Activated CD8-positive, alpha-beta T cell treated with anti-CD3 and anti-CD28 coated beads for 36 hours (primary cell): ENCODE data around the gene CMAS. TPM values are rescaled to one million over a fixed set of nuclear protein-coding genes. Genes with fewer than 3 reads are reported as not detected.
"Not testable (repeated sequence)": the region's sequence is repeated elsewhere in the genome, so short reads cannot be mapped to it uniquely, and the experiment has no call there.

Source experiments
- ATAC-seq: fragments of 200-7000 bp; cut with Tn5 transposase; one replicate; pipeline ENCODE4 v1.10.0; 2021; ENCODE audit warnings: mild to moderate bottlenecking, moderate library complexity
- CTCF ChIA-PET: fragments of 350-600 bp; sonication (Branson Sonifier 250); formaldehyde crosslinking; loops from one replicate; lab custom pipeline; 2021; ENCODE audit warnings: antibody characterized with exemption; lab: Charles Lee
- POLR2A ChIA-PET: fragments of 350-600 bp; sonication (Branson Sonifier 250); formaldehyde crosslinking; loops from one replicate; lab custom pipeline; 2021; ENCODE audit warnings: antibody characterized with exemption; lab: Charles Lee
- DNase-seq: peaks from one replicate; pipeline ENCODE4 v3.0.0-alpha.2; 2020
- H3K27ac Mint-ChIP-seq: one replicate; pipeline ENCODE4 v1.8.0; 2021; ENCODE audit warnings: mild to moderate bottlenecking, mixed read lengths
- H3K27me3 Mint-ChIP-seq: one replicate; pipeline ENCODE4 v1.8.0; 2021; ENCODE audit warnings: mixed read lengths
- H3K36me3 Mint-ChIP-seq: one replicate; pipeline ENCODE4 v1.8.0; 2021; ENCODE audit warnings: low read depth, mixed read lengths
- H3K4me1 Mint-ChIP-seq: one replicate; pipeline ENCODE4 v1.8.0; 2021; ENCODE audit warnings: low read depth, mixed read lengths
- H3K4me3 Mint-ChIP-seq: one replicate; pipeline ENCODE4 v1.8.0; 2021; ENCODE audit warnings: mild to moderate bottlenecking, moderate library complexity, mixed read lengths
- H3K9me3 Mint-ChIP-seq: one replicate; pipeline ENCODE4 v1.8.0; 2021; ENCODE audit warnings: mixed read lengths
- CTCF ChIP-seq: fragments of 200-600 bp; IDR thresholded peaks from one replicate; pipeline ENCODE4 v1.8.0; 2022; ENCODE audit warnings: antibody characterized with exemption, mild to moderate bottlenecking
- intact Hi-C: fragments of 100-400 bp; cut with micrococcal nuclease; formaldehyde crosslinking; loops from one replicate; pipeline ENCODE4 v1.10.0; 2022
- total RNA-seq, 2 experiments: library from RNA; stranded (reverse); gene quantifications; one replicate each; pipeline ENCODE4 v1.2.3, GENCODE V29; 2021

CMAS gene
- total RNA-seq, 2 experiments from 2014 or later: 33.8 to 35.6 TPM

GRCh38 chr12:22051114-22051698 lies 5.2 kb downstream of the CMAS start:
- no peak for ATAC-seq
- H3K4me3 Mint-ChIP-seq: no peak overlapping the region
- H3K36me3 Mint-ChIP-seq: peaks cover 2% of the 10 kb centered on the region
- no peak overlapping the region for H3K27ac Mint-ChIP-seq
- ChIA-PET POLR2A (interaction anchor here (1.0 kb wide), 1 partner anchor 10 kb away, joined by 5 read pairs; no protein-coding TSS in a partner anchor), CTCF (interaction anchor here (0.7 to 1.0 kb wide), 2 partner anchors 50 to 408 kb away, joined by 3 read pairs; no protein-coding TSS in a partner anchor)
- H3K27me3 Mint-ChIP-seq: no peaks in the 10 kb centered on the region
- peaks cover 36% of the 10 kb centered on the region for H3K4me1 Mint-ChIP-seq
- DNase-seq: no peak
- H3K9me3 Mint-ChIP-seq: no peaks in the 10 kb centered on the region
- intact Hi-C loops: no loop called here
- TF ChIP-seq CTCF: no peak

- H3K4me3 Mint-ChIP-seq, H3K27ac Mint-ChIP-seq, intact Hi-C loops, CTCF ChIA-PET, DNase-seq, ATAC-seq, H3K9me3 Mint-ChIP-seq, H3K27me3 Mint-ChIP-seq: not testable (repeated sequence)
- peaks cover 26% of the 10 kb centered on the region for H3K4me1 Mint-ChIP-seq
- POLR2A ChIA-PET: interaction anchor here (0.6 kb wide), 1 partner anchor 484 kb away, joined by 4 read pairs; no protein-coding TSS in a partner anchor
- H3K36me3 Mint-ChIP-seq: peaks cover 10% of the 10 kb centered on the region
Observed at GRCh38 chr12:22052994-22053393, 7.0 kb downstream of the CMAS start.

GRCh38 chr12:22054155-22054554 lies 8.1 kb downstream of the CMAS start:
- no peak for TF ChIP-seq CTCF
- H3K9me3 Mint-ChIP-seq: no peaks in the 10 kb centered on the region
- peaks cover 10% of the 10 kb centered on the region for H3K36me3 Mint-ChIP-seq
- no peak overlapping the region for H3K27ac Mint-ChIP-seq
- POLR2A ChIA-PET: no interaction called here
- intact Hi-C loops: no loop called here
- no peaks in the 10 kb centered on the region for H3K27me3 Mint-ChIP-seq
- CTCF ChIA-PET: interaction anchor here (0.7 to 0.8 kb wide), 2 partner anchors 46 to 281 kb away, joined by 3 read pairs; no protein-coding TSS in a partner anchor
- no peak overlapping the region for H3K4me3 Mint-ChIP-seq
- ATAC-seq (no peak), DNase-seq (no peak)
- peaks cover 18% of the 10 kb centered on the region for H3K4me1 Mint-ChIP-seq

GRCh38 chr12:22056607-22057006 lies 10.6 kb downstream of the CMAS start:
- peaks cover 16% of the 10 kb centered on the region for H3K36me3 Mint-ChIP-seq
- peaks cover 2% of the 10 kb centered on the region for H3K4me1 Mint-ChIP-seq
- CTCF ChIA-PET: interaction anchor here (1.2 to 1.6 kb wide), 2 partner anchors 12 to 21 kb away, joined by 3 to 4 read pairs; no protein-coding TSS in a partner anchor
- no peak for ATAC-seq
- no peak overlapping the region for H3K27ac Mint-ChIP-seq
- H3K4me3 Mint-ChIP-seq: no peak overlapping the region
- intact Hi-C loops: no loop called here
- DNase-seq: no peak
- TF ChIP-seq CTCF: no peak
- H3K9me3 Mint-ChIP-seq: no peaks in the 10 kb centered on the region
- H3K27me3 Mint-ChIP-seq: no peaks in the 10 kb centered on the region
- POLR2A ChIA-PET: no interaction called here

GRCh38 chr12:22059976-22060647 lies 14.1 kb downstream of the CMAS start:
- Mint-ChIP-seq H3K4me1 (no peaks in the 10 kb centered on the region), H3K36me3 (peaks cover 20% of the 10 kb centered on the region), H3K9me3 (no peaks in the 10 kb centered on the region), H3K27me3 (no peaks in the 10 kb centered on the region), H3K27ac (no peak overlapping the region), H3K4me3 (no peak overlapping the region)
- ChIA-PET POLR2A (interaction anchor here (1.3 kb wide), 1 partner anchor 14 kb away, joined by 5 read pairs; no protein-coding TSS in a partner anchor), CTCF (interaction anchor here (1.0 kb wide), 1 partner anchor 275 kb away, joined by 3 read pairs; no protein-coding TSS in a partner anchor)
- no peak for DNase-seq
- TF ChIP-seq CTCF: no peak
- no peak for ATAC-seq
- intact Hi-C loops: no loop called here
